ENCODE results near the gene TNNT3.

The TNNT3 gene

DNA sequence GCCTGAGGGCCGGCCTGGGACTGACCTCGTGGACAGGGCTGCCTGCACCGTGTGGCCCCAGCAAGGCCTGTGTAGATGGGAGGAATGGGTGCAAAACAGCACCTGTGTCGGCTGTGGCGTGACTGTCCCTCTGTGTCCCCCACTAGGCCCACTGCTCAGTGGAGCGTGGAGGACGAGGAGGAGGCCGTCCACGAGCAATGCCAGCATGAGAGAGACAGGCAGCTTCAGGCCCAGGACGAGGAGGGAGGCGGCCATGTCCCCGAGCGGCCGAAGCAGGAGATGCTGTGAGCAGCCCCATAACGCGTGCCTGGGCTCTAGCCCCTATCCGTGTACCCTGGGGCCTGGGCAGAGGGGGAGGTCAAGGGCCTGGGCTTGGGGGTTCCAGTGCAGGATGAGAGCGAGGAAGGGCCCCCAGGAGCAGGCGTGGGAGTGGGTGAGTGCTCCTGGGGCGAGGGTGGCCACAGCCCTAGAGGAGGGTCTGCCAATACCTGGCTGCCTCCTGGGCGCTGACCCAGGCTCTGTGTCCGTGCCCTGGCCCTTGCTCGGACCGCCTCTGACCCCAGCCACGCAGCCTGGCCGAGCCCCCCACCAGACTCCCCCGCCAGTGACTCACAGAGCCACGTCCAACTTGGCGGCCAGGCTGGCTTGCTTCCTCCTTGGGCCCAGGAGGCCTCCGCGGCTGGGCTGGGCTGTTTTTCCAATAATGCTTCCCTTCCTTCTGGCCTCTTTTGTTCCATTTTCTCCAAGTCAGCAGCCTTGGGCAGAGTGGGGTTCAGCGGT, 39.4 kb upstream of the TNNT3 start:
- no peak for TF ChIP-seq CTCF (conservative IDR thresholded peaks at IDR 0.05; ENCODE audit: low read length)
- no peak overlapping the region for H3K4me3 ChIP-seq (ENCODE audit: low read length)
- no peak for DNase-seq (ENCODE audit: low read depth)

GRCh38 chr11:1880746-1881441, 38.6 kb upstream of the TNNT3 start:
- no peak overlapping the region for H3K4me3 ChIP-seq (ENCODE audit: low read length)
- DNase-seq (ENCODE audit: low read depth) = no peak
- no peak for TF ChIP-seq CTCF (conservative IDR thresholded peaks at IDR 0.05; ENCODE audit: low read length)

DNA sequence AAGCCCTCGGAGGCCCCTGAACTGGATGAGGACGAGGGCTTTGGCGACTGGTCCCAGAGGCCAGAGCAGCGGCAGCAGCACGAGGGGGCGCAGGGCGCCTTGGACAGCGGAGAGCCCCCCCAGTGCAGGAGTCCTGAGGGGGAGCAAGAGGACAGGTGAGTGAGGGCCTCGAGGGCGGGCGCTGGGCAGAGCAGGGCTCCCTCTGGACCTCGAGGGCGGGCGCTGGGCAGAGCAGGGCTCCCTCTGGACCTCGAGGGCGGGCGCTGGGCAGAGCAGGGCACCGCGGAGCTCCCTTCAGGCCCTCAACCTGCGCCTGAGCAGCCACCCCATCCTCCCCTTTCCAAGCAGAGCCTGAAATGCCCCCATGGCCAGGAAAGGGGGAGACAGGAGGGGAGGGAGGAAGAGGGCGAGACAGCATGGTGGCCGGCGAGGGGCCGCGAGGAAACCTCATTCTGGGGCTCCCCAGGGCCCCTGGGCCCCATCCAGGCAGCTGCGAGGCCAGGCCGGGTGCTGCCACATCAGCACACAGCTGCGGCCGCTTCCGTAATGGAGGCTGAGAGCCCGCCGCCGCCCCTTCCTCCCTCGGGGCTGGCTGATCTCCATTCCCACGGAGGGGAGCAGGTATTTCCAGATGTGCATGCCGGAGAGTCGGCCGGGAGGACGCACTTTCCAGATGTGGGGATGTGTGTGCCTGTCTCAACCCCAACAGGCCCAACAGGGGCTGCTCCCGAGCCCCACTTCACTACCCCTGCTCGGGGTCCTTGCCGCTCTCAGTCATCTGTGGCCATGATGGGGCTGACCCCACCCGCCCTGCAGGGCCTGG, 37.9 kb upstream of the TNNT3 start:
- no peak for DNase-seq (ENCODE audit: low read depth)
- no peak for TF ChIP-seq CTCF (conservative IDR thresholded peaks at IDR 0.05; ENCODE audit: low read length)

DNA sequence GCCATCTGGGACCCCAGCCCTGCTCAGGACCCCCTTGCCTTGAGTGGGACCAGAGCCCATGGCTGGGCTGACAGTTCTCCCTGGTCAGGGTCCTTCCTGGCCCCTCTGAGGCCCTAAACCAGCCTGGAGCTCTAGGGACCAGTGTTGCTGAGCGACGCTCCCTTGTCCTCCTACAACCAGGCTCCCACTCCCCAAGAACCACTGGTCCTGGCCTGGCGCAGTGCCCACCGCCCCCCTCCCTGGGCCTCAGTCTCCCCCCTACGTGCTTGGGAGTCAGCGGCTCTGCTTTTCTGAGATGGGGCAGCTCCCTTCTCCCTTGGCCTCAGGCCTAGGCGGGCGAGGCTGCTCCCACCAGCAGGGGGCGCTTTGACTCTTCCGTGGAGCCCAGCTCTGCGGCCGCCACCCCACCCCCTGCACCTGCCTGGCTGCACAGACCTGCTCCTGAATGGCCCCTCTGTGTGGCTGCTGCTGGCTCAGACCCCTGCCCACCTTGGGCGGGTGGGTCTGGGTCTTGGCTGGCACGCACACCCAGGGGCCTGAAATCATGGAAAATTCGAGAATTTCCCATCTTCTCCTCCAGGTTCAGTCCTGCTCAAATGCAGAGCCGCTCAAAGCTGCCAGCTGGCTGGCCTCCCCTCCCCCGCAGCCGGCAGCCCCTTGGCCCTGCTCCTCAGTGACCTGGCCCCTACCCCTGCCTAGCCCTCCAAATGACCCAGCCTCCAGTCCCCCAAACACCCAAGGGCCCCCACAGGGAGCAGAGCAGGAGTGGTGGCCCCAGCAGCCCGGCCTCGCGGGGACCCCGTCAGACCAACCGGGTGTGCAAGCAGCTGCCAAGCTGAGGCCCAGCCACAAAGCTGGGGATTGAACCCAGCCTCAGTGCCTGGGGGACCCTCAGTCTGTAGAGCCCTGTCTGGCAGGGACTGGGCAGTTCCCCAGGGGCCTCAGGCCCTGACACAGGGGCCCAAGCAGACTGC, 37.0 kb upstream of the TNNT3 start:
- H3K4me3 ChIP-seq (ENCODE audit: low read length) = no peak overlapping the region
- peak; percentile 49 for DNase-seq (ENCODE audit: low read depth)
- TF ChIP-seq CTCF (conservative IDR thresholded peaks at IDR 0.05; ENCODE audit: low read length) = peak; percentile 71

More for the DNA sequence above, 37.9 kb upstream of the TNNT3 start:
- no peak overlapping the region for H3K4me3 ChIP-seq (ENCODE audit: low read length)

DNA sequence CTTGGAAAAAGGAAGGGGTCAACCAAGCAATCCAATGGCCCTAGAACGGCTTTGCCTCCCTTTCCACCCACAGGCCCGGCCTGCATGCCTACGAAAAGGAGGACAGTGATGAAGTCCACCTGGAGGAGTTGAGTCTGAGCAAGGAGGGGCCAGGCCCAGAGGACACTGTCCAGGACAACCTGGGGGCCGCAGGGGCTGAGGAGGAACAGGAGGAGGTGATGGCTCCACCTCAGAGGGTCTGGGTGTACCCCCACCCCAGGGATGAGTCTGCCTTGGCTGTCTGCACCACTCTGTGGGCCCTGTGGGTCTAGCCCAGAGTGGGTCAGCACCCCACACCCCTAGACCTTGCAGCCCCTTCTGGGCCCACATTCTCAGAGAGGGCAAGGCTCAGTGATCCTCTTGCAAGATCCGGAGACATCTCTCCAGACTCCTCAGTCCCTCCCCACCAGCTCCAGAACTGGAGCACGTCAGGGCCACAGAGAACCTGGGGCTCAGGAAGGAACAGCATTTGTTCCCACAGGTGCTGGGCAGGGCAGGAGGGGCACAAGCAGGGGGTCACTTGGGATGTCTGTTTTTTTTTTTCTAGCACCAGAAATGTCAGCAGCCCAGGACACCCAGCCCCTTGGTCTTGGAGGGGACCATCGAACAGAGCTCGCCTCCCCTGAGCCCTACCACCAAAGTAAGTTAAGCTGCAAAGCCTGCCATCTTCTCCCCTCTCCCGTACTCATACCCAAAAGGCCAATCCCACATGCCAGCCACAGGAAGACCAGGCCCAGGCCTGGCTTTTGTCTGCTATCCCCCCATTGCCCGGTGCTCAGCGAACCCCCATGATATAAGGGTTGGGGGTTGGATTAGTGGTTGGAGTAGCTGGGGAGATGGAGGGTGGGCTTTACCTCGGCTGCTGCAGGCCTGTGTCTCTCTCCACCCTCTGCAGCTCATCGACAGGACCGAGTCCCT, 35.9 kb upstream of the TNNT3 start:
- TF ChIP-seq CTCF (conservative IDR thresholded peaks at IDR 0.05; ENCODE audit: low read length) = no peak
- no peak overlapping the region for H3K4me3 ChIP-seq (ENCODE audit: low read length)
- DNase-seq (ENCODE audit: low read depth) = no peak
